HG03439 (cell line): ENCODE results near the gene PPL.
"Not testable (repeated sequence)": the region's sequence is repeated elsewhere in the genome, so short reads cannot be mapped to it uniquely, and the experiment has no call there.

ENCODE experiments used
- ATAC-seq: cut with Tn5 transposase; IDR thresholded peaks from one replicate; pipeline ENCODE4 v1.9.1; 2021; ENCODE audit warnings: mild to moderate bottlenecking, moderate library complexity; ENCODE audit not compliant: unreplicated experiment

Gene PPL

GRCh38 chr16:4935241-4935855 lies 1.6 kb downstream of the PPL start:
- no peak for ATAC-seq

GRCh38 chr16:4934591-4934990 lies 2.4 kb downstream of the PPL start:
- ATAC-seq = no peak

- ATAC-seq = no peak
Measured at GRCh38 chr16:4933871-4934395, 3.0 kb downstream of the PPL start.

- ATAC-seq = no peak
Measured at GRCh38 chr16:4933433-4933832, 3.5 kb downstream of the PPL start.

GRCh38 chr16:4931381-4931780 lies 5.6 kb downstream of the PPL start:
- no peak for ATAC-seq

GRCh38 chr16:4929619-4930018 lies 7.3 kb downstream of the PPL start:
- ATAC-seq = not testable (repeated sequence)

GRCh38 chr16:4928227-4928626 lies 8.7 kb downstream of the PPL start:
- ATAC-seq = no peak

GRCh38 chr16:4927661-4928060 lies 9.3 kb downstream of the PPL start:
- ATAC-seq = no peak

GRCh38 chr16:4926928-4927327 lies 10.0 kb downstream of the PPL start:
- ATAC-seq = no peak

- no peak for ATAC-seq
Measured at GRCh38 chr16:4925791-4926190, 11.2 kb downstream of the PPL start.

GRCh38 chr16:4925293-4925607 lies 11.7 kb downstream of the PPL start:
- ATAC-seq = no peak

- no peak for ATAC-seq
Measured at GRCh38 chr16:4924593-4925292, 12.2 kb downstream of the PPL start.

- no peak for ATAC-seq
Measured at GRCh38 chr16:4923853-4924252, 13.1 kb downstream of the PPL start.

- no peak for ATAC-seq
Measured at GRCh38 chr16:4922721-4923342, 14.1 kb downstream of the PPL start.

- no peak for ATAC-seq
Measured at GRCh38 chr16:4920826-4921225, 16.1 kb downstream of the PPL start.

- no peak for ATAC-seq
Measured at GRCh38 chr16:4918781-4919251, 18.1 kb downstream of the PPL start.

GRCh38 chr16:4917117-4917516 lies 19.8 kb downstream of the PPL start:
- ATAC-seq = no peak

GRCh38 chr16:4915226-4915761 lies 21.7 kb downstream of the PPL start:
- ATAC-seq = no peak

- no peak for ATAC-seq
Measured at GRCh38 chr16:4914528-4915225, 22.3 kb downstream of the PPL start.

GRCh38 chr16:4913774-4914525 lies 23.0 kb downstream of the PPL start:
- no peak for ATAC-seq
